CD4-positive, alpha-beta T cell treated with Interleukin-4 for 1 hour (primary cell): ENCODE data around the gene NGRN.
A peak's percentile ranks its signal among the peaks of the same experiment; 100 is the strongest.

Source experiments
- DNase-seq, 2 donors: peaks; one replicate each; pipeline ENCODE4 v3.0.0-alpha.2; 2020 to 2022

The NGRN gene

DNA sequence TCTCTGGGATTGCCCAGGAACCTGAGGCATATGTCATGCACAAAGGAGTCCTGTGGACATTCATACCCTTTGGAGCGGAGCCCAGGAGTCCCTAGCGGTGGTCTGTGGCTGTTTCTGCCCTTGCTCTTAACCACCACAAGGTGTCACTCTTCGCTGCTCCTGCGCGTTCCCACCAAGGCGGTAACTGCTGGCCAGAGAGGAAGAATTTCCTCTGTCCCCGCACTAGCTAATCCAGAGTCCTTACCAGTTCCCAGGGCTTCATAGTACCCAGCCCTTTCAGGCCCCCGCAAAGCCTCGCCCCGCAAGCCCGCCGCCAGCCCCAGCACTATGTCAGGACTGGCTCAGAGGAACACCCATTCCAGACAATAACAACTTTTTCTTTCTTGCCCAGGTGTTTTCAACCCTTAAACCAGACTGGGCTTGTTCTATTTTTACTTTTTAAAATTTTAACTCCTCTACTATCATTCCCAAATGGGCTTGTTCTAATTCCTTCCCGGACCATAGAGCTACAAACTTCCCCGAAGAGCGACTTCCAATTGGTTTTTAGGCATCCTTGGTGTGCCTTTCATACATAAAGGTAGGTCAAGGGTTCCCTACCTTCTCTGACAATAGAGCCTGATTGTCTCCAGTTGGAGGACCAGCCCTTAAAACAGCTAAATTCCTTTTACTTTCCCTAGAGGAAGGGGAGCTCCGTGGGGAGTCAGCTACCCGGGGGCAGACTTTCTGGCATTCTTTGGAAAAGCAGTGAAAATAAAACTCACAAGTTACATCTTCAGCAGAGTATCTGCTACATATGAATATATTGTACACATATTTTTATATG lies 54.8 kb downstream of the NGRN start:
- DNase-seq = peak; percentile 78 to 79

DNA sequence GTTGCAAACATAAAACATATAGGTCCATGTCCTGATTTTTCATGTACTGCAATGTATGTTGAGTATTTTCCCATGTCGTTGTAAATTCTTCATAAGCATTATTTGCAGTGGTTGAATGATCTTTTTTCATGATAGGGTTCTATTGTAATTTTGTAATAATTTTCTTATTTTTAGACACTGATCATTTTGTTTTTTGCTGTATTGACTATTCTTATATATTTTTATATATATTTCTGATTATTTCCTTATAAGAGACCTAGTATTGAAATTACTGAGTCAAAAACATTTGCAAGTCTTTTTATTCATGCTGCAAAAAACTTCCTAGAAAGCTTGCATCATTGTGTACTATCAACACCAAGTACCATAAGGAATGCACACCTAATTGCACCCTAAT lies 55.4 kb downstream of the NGRN start:
- no peak for DNase-seq
